ENCODE measurements around the gene SMYD2.

DNA sequence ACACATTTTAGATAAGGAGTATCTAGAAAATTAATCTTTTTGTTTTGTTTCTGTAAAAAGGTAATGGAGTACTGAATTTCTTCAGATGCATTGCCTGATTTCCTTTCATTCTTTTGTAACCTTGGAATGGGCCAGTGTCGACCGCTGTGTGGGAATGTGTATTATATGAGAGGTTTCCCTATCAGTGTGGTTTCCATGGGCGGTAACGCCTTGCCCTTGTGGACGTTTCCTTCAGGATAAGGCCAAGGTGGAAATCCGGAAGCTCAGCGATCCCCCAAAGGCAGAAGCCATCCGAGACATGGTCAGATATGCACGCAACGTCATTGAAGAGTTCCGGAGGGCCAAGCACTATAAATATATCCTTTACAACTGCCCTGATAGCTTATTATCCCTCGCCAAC lies 49.8 kb downstream of the SMYD2 start:
- TF ChIP-seq EZH2phosphoT487 (IDR thresholded peaks at IDR 0.05; ENCODE audit: insufficient read depth, low read depth) (no peak), EZH2 (IDR thresholded peaks at IDR 0.05; ENCODE audit: insufficient read depth, poor library complexity, severe bottlenecking) (no peak)

Data from GM23248 (cell line).